ENCODE results near the gene ATP8B3.
"Not testable (repeated sequence)": the region's sequence is repeated elsewhere in the genome, so short reads cannot be mapped to it uniquely, and the experiment has no call there.

ATP8B3 gene

GRCh38 chr19:1815605-1816529 lies 3.8 kb upstream of the ATP8B3 start:
- DNase-seq (ENCODE audit: low read depth, low spot score): no peak

DNA sequence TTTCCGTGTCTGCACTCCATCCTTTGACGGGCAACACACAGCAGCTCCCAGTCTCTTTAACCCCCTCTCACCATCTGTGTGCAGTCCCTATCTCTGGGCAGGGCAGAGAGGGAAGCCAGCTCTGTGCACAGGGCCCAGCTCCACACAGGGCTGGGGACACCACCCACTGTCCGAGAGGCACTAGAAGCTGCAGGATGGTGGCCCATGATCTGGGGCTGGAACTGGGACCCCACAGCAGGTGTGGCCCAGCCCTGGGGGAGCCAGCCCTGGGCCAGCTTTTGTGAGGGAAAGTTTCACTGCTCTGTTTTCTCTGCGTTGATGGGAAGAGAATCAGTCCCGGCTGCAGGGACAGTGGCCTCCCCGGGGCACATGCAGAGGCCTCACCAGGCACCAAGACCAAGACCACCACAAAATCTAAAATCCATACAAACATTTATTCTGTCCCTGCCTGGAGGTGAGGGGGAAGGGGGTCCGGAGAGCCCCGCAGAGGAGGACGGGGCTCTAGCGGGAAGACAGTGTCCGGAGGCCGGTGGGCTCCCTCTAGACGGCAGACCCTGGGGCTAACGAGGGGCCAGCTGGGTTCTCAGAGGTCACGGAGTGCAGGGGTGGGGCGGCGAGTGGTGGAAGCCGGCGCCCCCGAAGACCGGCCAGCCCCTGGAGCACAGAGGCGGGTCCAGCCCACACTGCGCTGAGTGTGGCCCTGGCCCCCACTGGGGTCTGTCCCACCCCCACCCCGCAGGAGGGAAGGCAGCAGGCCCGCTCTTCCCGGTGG lies 2.9 kb upstream of the ATP8B3 start:
- no peak for DNase-seq (ENCODE audit: low read depth, low spot score)

GRCh38 chr19:1814391-1814790 lies 2.3 kb upstream of the ATP8B3 start:
- no peak for DNase-seq (ENCODE audit: low read depth, low spot score)

DNA sequence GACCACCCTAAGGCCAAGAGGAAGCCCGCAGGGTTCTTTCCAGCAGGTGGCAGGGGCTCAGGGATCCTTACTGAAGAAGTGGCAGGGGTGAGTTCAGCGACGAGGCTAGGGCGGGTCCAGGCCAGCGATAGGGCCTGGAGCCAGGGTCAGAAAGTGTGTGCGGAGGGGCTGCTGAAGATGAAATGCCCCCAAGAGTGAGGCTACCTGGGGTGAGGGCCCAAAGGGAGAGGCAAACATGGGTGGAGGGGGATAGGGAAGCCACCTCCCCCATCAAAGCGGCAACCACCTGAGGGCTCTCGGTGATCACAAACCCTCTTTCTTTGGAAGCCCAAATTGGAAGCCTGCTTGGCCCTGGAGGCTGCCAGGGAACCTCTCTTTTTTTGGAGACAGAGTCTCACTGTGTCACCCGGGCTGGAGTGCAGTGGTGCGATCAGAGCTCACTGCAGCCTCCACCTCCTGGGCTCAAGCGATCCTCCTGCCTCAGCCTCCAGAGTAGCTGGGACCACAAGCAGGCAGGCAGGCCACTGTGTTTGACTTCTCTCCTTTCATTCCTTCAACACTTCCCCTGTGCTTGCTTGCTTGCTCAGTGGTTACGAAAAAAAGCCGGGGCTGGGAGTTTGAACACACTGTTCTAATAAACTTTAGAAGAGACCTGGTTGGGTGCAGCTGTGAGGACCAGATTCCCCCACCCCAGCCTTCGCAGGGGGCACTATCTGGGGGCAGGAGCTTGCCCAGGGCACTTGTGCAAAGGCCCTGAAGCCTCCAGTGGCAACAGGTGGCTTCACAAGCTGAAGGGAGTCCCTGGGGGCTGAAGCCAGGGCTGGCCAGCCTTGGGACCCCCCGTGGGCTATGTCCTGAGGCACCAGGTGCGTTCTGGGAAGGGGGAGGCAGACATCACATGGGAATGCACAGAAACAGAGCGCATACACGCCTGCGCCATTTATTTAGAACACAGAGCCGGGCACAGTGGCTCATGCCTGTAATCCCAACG lies 1.4 kb upstream of the ATP8B3 start:
- DNase-seq (ENCODE audit: low read depth, low spot score): no peak

GRCh38 chr19:1812426-1813191 lies 533 bp upstream of the ATP8B3 start:
- DNase-seq (ENCODE audit: low read depth, low spot score): peak; percentile 52

DNA sequence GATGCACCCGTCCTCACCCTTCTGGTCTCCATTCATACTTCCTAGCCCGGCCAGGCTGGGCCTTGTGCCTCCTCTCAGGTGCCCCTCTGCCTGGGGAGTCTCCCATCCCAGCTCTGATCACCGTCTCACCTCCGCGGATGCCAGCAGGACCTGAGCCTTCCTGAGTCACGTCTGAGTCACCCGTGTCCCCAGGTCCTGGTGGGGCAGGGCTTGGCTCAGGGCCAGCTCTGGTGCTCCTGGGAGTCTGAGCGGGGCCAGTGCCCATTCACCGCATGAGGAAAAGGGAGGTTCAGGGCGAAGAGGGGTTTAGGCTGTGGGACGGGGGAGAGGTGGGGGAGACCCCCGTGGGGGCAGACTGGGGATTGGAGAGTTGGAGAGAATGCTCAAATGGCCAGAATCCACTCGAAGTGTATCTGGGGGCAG lies 593 bp downstream of the ATP8B3 start:
- DNase-seq (ENCODE audit: low read depth, low spot score): no peak

DNA sequence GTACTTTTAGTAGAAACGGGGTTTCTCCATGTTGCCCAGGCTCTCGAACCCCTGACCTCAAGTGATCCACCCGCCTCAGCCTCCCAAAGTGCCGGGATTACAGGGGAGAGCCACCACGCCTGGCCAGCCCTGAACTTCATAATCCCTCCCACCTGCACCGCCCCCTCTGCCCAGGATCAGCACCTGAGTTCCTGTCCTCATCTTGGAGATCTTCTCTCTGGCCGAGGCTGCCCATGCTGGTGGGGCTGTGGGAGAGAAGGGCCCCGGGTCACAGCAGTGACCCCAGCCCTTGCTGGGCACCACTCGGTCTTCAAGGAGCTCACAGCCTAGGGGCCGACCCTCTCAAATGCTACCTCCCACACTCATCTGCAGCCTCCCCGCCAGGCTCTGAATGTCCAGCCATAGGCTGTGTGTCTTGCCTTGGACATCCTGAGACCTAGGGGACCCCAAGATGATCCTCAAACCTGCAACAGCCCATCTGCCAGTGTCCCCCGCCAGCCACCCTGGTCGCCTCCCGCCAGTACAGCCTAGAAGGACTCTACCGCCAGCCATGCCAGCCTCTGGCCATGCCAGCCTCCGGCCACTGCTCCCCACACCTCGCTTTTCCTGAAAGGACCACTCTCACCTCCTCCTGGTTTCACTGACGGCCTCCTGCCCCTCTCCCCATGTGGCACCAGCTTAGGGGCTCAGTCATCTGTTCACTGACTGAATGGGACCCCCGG lies 1.5 kb downstream of the ATP8B3 start:
- DNase-seq (ENCODE audit: low read depth, low spot score): no peak

- no peak for DNase-seq (ENCODE audit: low read depth, low spot score)
Measured at GRCh38 chr19:1809678-1810077, 2.4 kb downstream of the ATP8B3 start.

- DNase-seq (ENCODE audit: low read depth, low spot score): no peak
Measured at GRCh38 chr19:1808395-1808731, 3.7 kb downstream of the ATP8B3 start.

DNA sequence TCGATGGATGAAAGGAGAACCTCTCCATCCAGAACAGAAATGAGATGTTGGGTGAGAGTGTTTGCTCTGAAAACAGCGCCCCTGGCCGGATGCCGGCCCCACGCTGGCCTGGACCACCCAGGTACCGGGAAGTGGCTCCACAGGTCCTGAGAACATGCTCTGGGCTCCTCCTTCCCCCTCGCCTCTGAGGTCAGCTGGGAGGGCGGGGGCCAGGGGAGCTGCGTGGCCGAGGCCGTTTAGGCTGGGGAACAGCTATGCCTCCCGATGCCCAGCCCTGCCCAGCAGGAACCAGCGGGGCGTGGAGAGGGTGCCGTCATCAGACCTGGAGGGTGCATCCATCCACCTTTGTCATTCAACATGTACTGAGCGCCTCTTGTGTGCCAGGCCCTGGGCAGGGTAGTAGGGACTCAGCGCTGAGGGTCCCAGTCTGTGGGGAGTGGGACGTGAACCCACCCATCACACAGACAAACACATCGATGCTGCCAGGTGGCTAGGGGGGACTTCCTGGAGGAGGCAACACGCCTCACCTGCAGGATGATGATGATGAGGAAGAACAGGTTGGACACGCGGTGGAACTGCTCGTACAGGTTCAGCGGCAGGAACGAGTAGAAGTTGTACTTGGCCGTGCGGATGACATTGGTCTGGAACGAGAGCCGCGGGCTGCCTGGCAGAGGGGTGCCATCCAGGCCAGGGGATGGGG lies 4.2 kb downstream of the ATP8B3 start:
- DNase-seq (ENCODE audit: low read depth, low spot score): no peak

- no peak for DNase-seq (ENCODE audit: low read depth, low spot score)
Measured at GRCh38 chr19:1807030-1807694, 4.9 kb downstream of the ATP8B3 start.

DNA sequence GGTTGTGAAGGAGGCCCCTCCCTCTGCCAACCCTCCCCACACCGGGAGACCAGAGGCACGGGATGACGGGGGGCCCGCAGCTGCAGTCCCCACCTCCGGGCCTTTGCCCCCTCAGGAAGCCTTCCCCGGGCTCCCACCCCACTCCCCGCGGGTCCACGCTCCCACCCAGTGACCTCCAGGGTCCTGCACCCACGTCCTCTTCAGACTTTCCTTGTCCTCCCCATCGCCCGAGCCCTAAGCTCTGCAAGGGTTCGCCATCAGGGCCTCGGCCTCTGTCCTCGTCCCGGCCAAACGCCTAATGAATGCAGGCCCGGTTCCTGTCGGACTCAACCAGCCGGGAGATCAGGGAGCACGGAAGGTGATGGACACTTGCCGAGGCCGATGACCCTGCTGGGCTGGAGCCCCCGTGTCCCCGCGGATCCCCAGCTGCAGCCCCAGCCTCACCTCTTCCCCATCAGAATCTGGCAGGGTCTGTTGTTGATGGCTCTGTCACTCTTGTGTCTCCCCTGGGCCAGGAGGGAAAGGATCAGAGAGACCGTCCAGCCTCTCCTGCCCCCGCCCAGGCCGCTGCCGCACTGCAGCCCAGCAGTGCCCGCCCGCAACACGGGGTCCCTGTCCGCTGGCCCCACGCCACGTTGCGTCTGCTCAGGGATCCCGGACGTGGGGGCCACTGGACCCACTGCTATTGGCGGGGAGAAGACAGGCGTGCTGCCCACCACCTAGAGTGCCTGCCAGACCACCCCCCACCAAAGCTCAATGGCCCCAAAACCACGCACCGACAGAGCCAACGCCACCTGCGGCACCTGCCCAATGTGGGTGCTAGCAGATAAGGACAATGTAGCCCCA lies 5.7 kb downstream of the ATP8B3 start:
- no peak for DNase-seq (ENCODE audit: low read depth, low spot score)

GRCh38 chr19:1805401-1806183 lies 6.5 kb downstream of the ATP8B3 start:
- DNase-seq (ENCODE audit: low read depth, low spot score): no peak

GRCh38 chr19:1804858-1805257 lies 7.2 kb downstream of the ATP8B3 start:
- DNase-seq (ENCODE audit: low read depth, low spot score): no peak

GRCh38 chr19:1799695-1800342 lies 12.3 kb downstream of the ATP8B3 start:
- no peak for DNase-seq (ENCODE audit: low read depth, low spot score)

- not testable (repeated sequence) for DNase-seq (ENCODE audit: low read depth, low spot score)
Measured at GRCh38 chr19:1797313-1797712, 14.8 kb downstream of the ATP8B3 start.
